Stimulated activated naive CD8-positive, alpha-beta T cell treated with anti-CD3 and anti-CD28 coated beads, Interleukin-15, Interleukin-2, amounts not matched to agents 100 U/mL and 50 U/mL, for 24 hours (primary cell): Measurements from ENCODE around the gene ESR1.
A peak's percentile ranks its signal among the peaks of the same experiment; 100 is the strongest.

ENCODE experiments used
- ATAC-seq: fragments of 150-1000 bp; cut with Tn5 transposase; one replicate; pipeline ENCODE4 v1.10.0; 2021
- DNase-seq: peaks from one replicate; pipeline ENCODE4 v3.0.0; 2021

The ESR1 gene

DNA sequence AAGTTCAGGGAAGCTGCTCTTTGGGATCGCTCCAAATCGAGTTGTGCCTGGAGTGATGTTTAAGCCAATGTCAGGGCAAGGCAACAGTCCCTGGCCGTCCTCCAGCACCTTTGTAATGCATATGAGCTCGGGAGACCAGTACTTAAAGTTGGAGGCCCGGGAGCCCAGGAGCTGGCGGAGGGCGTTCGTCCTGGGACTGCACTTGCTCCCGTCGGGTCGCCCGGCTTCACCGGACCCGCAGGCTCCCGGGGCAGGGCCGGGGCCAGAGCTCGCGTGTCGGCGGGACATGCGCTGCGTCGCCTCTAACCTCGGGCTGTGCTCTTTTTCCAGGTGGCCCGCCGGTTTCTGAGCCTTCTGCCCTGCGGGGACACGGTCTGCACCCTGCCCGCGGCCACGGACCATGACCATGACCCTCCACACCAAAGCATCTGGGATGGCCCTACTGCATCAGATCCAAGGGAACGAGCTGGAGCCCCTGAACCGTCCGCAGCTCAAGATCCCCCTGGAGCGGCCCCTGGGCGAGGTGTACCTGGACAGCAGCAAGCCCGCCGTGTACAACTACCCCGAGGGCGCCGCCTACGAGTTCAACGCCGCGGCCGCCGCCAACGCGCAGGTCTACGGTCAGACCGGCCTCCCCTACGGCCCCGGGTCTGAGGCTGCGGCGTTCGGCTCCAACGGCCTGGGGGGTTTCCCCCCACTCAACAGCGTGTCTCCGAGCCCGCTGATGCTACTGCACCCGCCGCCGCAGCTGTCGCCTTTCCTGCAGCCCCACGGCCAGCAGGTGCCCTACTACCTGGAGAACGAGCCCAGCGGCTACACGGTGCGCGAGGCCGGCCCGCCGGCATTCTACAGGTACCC is at the start of gene ESR1:
Gene ESR1 (plus strand): TSS at position 170 of the 858 bp plus-strand sequence. CDS start 231 bp downstream, at position 401.
- peak; percentile 37 for ATAC-seq
- DNase-seq: no peak

DNA sequence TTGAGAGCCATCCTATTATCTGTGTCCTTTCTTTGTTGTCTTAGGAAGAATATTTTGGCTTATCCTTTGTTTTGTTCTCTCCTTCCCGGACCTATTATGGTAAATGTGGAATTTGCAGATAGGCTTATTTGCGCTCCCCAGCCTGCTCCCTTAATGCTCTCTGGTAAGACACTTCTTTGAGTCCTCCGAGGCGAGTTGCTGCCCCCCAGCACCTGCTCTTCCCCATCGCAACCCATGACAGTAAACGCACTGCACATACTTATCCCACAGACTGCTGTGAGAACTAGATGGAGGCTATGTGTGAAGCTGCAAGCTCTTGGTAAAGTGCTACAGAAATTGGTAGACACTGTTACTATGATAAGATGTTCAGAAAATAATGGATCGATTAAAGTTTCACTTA is 47.0 kb upstream of the ESR1 start:
- ATAC-seq: no peak
- DNase-seq: no peak

DNA sequence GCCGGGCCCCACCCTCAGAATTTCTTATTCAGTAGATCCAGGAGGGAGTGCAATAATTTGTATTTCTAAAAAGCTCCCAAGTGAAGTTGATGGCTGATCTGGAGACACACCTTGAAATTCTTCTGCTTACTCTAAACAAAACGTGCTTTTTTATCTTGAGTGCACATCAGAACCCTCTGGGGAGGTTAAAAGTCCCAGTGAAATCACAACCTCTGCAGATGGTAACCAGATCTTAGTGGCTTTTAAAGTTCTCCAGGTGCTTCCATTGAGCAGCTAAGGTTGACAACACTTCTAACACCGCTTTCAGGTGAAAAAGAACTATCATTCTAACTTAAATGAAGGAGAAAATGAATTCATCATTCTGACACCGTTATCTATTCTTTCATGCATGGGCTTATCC is 45.6 kb upstream of the ESR1 start:
- DNase-seq: no peak
- no peak for ATAC-seq

DNA sequence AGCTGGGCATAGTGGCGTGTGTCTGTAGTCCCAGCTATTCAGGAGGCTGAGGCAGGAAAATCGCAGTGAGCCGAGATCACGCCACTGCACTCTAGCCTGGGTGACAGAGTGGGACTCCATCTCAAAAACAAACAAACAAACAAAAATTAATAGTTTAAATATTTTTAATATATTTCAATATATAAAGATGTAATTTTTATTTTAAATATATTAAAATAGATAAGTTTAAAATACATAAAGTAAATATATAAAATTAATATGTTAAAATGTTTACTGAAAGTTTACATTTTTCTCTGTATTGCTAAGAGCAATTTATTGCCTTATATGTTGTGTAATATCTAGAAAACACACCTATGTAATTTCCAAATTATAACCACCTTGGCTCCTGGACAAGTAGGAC is 44.7 kb upstream of the ESR1 start:
- ATAC-seq (no peak), DNase-seq (no peak)

DNA sequence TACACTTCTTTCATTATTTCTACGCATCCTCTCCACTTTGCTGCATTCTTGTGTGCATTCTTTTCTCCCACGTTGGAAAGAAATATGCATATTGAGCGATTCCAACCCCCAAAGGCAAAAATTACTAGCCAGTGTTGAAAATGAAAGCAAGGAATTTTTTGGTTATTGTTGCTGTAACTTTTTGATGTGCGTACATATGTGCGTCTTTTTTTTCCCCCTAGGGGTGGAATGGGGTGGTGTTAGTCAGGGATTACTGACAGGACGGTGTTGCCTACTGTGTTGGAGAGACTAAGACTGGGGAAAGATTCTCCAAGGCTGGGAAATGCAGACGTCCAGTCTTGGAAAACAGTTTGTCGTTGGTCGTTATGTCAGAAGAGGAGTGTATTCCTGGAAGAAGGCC is 44.2 kb upstream of the ESR1 start:
- ATAC-seq (no peak), DNase-seq (no peak)

DNA sequence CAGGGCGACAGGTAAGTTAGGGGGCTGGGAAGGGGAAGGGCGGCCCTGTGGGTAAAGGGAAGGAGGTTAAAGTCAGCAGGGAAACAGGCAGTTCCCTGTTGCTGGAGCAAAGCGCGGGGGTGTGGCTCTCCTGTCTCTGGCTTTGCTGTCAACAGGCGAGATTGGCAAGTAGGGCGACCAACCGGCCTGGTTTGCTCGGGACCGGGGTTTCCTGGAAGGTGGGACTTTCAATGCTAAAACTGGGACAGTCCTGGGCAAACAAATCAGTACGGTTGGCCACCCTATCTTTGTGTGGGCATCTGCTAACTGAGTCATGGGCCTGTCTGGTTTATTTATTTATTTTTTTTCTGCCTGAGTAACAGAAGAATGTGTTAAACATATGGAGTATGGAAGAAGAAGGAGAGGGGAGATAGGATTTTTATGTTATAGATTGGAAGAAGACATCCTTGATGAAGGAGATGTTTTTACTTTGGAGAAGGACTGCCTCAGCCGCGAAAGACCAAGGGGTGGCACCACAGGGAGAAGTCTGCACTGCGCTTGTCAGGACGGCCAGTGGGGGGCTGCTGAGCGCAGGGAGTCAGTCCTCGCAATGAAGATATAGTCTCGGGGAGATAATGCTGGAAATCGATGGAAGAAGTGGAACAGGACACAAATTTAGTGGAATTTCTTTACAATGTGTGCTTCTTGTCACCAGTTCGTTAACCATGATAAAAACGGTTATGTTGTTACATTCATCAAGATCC is 43.4 kb upstream of the ESR1 start:
- peak; percentile 62 for DNase-seq

DNA sequence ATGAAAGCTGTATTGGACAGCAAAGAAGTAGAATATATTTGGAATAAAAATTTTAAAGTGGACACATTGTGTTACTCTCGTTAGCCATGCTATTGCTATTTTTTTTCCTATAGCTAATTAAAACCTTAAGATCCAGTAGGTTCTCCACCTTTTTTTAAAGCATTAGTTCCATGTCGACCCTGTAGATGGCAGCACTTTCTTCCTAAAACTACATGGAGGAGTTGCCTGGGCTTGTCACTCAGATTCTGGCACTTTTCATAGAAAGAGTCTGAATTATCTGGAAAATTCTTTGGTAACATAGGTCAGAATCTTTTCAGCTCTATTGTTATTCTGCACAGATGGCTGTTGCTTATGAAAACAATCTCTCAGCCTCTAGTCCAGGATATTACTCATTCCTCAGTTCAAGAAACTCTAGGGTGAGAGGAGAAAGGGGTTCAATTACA is 42.0 kb upstream of the ESR1 start:
- DNase-seq (peak; percentile 32), ATAC-seq (no peak)

More for the DNA sequence above, 43.4 kb upstream of the ESR1 start:
- ATAC-seq: peak; percentile 83

DNA sequence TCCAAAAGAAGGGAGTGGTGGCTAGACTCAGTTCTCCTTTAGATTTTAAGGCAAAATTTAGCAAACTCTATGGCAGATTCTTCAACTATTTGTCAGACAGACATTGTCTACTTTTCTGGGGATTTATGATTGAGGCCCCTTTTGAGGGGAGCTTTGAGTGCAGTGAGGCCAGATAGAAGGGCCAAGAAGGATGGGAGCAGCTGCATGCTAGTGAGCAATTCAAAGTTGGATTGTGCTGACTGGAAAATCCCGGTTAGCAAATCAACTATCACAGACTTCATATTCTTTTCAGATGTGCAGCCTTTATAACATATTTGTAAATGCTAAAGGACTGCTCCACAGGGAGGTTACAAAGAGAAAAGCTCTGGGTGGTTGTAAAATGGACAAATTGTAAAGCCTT is 35.0 kb upstream of the ESR1 start:
- DNase-seq (no peak), ATAC-seq (no peak)

DNA sequence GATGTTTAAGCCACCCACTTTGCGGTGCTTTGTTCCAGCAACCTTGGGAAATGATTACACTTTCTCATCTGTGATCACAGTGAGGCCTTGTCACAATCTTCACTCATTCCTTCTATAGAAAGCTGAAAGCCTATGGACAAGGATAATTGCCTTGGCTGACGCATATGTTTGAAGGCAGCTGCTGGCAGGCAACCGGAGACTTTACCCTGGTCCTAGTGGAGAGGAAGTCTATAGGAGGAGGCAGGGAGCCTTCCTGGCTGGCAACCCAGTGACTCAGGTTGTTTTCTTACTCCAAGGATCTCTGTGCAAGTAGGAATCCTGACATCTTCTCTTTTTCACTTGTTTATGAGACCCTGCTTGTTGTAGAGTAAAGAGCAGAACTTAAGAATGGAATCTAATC is 34.1 kb upstream of the ESR1 start:
- DNase-seq: no peak
- no peak for ATAC-seq

DNA sequence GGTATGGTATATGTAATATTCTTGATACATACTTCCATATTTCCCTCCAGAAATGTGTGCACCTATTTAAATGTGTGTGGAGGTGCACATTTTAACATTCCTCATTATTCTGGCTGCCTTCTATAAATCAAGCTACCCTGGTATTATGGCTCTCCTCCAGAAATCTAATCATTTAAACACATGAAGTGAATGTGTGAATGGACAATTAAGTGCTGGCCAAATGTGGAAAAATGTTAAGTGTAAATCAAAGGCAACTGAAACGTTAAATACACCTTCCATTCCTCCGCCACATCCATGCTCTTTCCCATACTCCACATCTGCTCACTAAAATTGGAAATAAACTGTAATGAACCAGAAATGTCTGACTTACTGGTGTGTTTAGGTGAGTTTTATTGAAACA is 24.9 kb upstream of the ESR1 start:
- ATAC-seq (no peak), DNase-seq (no peak)

DNA sequence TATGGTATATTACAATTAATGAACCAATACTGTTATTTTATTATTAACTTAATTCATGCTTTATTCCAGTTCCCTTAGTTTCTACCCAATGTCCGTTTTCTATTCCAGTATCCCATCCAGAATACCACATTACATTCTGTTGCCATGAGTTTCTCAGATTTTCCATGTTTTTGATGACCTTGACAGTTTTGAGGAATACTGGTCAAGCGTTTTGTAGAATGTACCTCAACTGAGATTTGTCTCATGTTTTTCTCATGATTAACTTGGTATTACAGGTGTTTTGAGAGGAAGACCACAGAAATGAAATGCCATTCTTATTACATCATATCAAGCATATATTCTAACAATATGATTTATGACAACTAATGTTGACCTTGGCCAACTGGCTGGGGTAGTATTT is 23.8 kb upstream of the ESR1 start:
- DNase-seq (no peak), ATAC-seq (no peak)

DNA sequence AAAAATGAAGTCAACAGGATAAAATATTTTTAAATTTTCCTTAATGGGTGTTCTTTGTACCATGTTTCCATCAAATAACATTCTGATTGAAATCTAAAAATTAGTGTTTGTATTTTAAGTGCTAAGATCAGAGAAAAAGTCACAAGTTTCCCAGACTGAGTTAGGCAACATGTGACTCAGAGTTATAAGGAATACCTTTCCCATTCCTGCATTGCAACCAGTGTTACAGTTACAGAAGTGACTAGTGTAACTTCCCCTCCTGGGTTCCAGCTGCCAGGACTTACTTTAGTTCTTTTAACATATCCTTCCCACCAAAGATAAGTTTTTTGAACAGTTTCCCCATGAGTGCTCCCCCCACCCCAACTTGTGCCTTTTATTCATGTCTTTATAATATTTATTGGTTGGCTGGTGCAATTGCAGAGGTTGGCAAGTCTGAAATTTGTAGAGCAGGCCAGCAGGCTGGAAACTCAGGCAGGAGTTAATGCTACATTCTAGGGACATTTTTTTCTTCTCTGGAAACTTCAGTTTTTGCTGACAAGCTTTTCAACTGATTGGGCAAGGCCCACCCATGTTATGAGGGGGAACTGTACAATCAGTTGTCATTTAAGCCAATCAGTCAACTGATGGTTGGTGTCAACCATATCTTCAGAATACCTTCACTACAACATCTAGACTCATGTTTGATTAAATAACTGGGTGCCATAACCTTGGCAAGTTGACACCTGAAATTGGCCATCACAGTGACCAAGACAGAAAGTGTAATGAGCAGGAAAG is 22.9 kb upstream of the ESR1 start:
- no peak for DNase-seq
- no peak for ATAC-seq

DNA sequence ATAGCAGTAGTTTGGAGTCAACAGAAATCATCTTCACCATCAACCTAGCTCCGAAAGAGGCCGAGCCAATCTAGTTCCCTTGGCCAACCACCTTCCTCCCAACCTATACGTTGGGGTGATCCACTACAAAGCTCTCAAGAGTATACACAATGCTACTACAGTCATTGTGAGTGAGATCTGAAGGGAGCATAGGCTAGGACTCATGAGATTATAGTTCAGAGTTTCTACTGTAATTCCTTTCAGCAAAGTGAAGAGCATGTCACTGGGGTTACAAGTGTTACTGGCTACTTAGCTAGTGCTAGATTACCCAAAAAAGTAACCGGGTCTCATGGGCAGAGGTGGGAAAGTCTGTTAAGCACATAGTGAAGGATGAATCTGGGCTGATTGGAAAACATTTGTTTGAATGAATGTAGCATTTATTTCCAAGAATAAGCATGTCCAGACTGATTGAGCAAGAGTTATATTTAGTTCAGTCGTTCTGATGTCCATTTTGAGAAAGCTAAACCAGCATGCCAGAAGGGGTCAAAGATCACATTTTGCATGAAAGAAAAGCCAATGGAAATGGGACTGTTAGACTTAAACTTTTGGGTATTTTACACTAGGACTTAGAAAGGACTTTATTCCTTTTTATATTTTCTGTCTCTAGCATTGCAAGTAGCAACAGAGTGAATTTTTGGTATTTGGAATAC is 10.5 kb upstream of the ESR1 start:
- ATAC-seq: no peak
- DNase-seq: no peak

DNA sequence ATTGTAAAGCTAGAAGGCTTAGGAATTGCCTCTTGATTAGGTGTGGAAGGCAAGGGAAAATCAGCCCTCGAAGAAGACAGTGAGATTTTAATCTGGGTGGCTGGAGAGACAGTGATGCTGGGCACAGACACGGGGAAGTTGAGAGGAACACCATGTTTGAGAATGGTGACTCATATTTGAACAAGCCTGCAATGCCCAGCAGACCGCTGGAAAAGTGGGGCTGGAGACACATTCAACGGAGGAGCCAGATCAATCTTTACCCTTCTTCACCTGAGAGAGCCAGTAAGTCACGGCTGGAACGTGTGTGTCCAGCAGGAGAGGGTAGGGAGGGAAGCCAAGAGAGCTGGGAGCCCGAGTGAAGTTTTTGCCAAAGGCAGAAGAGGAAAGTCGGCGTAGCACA is 3.7 kb upstream of the ESR1 start:
- no peak for DNase-seq
- no peak for ATAC-seq

DNA sequence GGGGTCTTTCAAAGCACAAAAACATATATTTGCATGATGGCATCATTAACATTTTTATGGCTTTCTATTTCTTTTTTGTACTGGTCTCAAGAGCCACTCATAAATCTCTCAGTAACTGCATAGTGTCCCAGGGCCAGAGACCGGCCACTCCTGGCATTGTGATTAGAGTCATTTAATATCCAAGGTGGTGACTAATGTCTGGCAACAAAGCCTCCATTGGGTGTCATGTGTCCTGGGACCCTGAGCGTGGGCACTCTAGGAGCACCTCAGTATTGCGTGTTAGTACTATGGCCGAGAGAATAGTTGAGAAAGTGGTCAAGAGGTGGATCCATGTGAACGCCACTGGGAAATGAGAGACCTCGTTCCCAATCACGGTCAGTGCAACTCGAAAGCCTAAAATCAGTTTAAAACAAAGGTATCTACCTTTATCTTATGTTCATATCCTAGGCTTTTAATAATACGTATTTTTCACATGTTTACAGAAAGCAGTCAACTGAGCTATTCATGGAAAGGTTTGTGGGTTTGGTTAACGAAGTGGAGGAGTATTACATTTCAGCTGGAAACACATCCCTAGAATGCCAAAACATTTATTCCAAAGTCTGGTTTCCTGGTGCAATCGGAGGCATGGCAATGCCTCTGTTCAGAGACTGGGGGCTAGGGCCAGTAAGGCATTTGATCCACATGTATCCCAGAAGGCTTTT is 2.7 kb upstream of the ESR1 start:
- no peak for ATAC-seq
- DNase-seq: no peak

DNA sequence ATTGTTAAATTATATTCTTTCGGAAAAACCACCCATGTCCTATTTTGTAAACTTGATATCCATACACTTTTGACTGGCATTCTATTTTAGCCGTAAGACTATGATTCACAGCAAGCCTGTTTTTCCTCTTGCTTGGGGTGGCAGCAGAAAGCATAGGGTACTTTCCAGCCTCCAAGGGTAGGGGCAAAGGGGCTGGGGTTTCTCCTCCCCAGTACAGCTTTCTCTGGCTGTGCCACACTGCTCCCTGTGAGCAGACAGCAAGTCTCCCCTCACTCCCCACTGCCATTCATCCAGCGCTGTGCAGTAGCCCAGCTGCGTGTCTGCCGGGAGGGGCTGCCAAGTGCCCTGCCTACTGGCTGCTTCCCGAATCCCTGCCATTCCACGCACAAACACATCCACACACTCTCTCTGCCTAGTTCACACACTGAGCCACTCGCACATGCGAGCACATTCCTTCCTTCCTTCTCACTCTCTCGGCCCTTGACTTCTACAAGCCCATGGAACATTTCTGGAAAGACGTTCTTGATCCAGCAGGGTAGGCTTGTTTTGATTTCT is 2.1 kb upstream of the ESR1 start:
- DNase-seq (no peak), ATAC-seq (no peak)

DNA sequence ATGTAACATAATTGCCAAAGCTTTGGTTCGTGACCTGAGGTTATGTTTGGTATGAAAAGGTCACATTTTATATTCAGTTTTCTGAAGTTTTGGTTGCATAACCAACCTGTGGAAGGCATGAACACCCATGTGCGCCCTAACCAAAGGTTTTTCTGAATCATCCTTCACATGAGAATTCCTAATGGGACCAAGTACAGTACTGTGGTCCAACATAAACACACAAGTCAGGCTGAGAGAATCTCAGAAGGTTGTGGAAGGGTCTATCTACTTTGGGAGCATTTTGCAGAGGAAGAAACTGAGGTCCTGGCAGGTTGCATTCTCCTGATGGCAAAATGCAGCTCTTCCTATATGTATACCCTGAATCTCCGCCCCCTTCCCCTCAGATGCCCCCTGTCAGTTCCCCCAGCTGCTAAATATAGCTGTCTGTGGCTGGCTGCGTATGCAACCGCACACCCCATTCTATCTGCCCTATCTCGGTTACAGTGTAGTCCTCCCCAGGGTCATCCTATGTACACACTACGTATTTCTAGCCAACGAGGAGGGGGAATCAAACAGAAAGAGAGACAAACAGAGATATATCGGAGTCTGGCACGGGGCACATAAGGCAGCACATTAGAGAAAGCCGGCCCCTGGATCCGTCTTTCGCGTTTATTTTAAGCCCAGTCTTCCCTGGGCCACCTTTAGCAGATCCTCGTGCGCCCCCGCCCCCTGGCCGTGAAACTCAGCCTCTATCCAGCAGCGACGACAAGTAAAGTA is 547 bp upstream of the ESR1 start:
- DNase-seq (no peak), ATAC-seq (peak; percentile 9)

DNA sequence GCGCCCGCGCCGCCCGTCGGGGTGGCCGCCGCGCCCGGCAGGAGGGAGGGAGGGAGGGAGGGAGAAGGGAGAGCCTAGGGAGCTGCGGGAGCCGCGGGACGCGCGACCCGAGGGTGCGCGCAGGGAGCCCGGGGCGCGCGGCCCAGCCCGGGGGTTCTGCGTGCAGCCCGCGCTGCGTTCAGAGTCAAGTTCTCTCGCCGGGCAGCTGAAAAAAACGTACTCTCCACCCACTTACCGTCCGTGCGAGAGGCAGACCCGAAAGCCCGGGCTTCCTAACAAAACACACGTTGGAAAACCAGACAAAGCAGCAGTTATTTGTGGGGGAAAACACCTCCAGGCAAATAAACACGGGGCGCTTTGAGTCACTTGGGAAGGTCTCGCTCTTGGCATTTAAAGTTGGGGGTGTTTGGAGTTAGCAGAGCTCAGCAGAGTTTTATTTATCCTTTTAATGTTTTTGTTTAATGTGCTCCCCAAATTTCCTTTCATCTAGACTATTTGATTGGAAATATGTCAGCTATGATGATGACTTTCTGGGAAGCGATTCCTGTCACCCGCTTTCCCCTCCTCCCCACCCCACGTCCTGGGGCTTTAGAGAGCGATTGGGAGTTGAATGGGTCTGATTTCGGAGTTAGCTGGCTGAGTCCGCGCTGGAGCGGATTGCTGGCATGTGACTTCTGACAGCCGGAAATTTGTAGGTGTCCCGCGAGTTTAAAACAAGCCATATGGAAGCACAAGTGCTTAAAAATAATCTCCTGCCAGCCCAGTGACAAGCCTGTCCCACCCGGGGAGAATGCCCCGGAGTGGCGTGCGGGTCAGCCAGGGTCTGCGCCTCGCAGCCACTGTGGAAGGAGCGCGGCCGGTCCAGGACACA is 1.1 kb downstream of the ESR1 start:
- DNase-seq (no peak), ATAC-seq (no peak)

DNA sequence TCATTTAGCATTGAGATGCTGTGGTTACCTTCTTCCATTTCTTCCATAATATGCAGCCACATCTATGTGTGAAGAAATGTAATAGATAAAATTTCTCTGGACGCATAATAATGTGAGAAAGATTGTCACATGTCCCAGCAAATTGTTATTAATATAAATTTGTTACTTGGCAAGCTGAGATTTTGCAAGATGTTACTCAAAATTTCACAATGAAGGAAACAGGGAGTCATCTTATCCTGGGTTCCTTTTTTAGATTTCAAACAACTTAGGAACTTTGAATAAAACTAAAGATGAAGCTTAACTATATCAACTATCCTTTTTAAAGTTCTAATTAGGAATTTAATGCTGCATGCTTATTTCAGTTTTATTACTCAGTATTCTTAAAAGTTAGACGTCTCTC is 3.6 kb downstream of the ESR1 start:
- no peak for DNase-seq
- ATAC-seq: no peak
